Fibroblast of skin of abdomen (primary cell): Measurements from ENCODE around the gene NME5. TPM values are rescaled to one million over a fixed set of nuclear protein-coding genes. Genes with fewer than 3 reads are reported as not detected.
"Not testable (repeated sequence)": the region's sequence is repeated elsewhere in the genome, so short reads cannot be mapped to it uniquely, and the experiment has no call there.

Experiments used
- DNase-seq: peaks from one replicate; pipeline ENCODE4 v3.0.0-alpha.2; 2013
- polyA plus RNA-seq, 2 experiments: library from polyadenylated mRNA; unstranded; fragments of 120-200 nt; gene quantifications; one replicate each; pipeline ENCODE4 v1.2.1, GENCODE V29; 2013; ENCODE audit not compliant: insufficient read length in 2 of 2

Gene NME5, protein sequence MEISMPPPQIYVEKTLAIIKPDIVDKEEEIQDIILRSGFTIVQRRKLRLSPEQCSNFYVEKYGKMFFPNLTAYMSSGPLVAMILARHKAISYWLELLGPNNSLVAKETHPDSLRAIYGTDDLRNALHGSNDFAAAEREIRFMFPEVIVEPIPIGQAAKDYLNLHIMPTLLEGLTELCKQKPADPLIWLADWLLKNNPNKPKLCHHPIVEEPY
- 0.71 TPM for polyA plus RNA-seq (2013, experiment 1 of 2; ENCODE audit: insufficient read length)
- polyA plus RNA-seq (2013, experiment 2 of 2; ENCODE audit: insufficient read length): 0.68 TPM

DNA sequence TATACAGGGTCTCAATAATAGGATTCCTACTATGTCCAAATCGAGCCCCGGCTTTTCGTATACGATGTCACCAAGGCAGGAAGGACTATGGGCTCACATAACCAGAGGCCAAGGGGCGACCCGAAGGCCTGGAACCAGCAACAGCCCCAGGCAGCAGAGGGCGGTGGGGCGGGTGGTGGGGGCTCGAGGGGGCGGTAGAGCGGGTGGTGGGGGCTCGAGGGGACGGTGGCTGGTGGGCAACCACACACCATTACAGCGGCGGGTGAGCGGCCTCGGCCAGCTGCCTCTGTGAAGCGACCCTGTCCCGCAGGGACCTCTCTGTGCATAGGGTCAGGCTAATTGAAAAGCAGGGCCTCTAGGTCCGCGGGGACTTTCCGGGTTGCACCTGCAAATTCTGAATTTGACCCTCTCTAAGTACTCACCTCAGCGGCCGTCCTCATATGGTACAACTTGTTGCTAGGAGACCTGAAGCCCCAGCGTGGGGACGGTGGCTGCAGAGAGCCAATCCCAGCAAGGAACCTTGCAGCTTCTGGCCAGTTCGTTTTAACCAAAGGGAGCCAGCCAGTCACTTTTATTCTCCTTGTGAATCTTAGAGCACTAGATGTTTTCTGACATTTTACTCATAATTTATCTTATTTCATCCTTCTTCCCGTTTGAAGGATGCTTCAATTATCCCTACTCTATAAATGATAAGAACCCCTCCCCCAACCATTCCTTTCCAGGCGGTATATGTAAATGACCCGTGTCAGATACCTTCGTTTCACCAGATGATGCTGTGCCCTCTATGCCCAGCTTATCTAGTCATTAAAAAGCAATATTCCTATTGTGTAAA lies at the start of gene NME5:
Gene NME5, minus strand, starts transcription at position 480 of the 832 bp plus-strand sequence. CDS start 648 bp downstream, outside the sequence.
- DNase-seq: peak; percentile 53

DNA sequence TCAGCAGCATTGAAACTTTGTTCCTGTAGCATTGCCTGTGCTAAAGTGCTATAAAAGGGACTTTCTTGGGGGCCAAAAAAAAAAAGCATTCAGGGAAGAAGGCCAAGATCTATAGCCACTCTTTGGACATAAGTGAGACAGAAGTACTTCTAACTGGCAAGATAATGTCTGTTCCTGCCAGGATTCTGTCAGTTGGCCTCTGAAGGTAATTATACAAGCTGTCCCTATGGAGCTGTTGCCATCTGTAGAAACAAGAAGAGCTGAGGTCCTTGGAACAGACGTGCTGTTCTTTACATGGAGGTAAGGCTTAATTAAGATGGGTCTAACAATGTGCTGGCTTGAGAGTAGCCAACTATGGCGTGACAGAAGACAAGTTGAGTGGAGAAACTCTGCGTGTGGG lies 49.4 kb upstream of the NME5 start:
- DNase-seq: no peak

DNA sequence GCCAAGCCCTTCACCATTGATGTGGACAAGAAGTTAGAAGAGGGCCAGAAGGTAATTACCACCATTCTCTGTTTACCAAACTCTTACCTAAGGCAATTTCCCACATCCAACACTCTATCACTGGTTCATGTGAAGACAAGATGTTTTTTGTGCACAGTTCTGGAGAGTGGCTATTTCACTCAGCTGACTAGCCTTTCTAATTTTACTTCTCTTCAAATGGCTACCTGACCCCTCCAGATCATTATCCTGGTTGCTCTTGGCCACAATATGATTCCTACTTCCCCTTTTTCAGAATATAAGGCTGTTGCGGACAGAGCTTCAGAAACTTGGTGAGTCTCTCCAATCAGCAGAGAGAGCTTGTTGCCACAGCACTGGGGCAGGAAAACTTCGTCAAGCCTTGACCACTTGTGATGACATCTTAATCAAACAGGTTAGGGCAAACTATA lies 46.8 kb upstream of the NME5 start:
- no peak for DNase-seq

DNA sequence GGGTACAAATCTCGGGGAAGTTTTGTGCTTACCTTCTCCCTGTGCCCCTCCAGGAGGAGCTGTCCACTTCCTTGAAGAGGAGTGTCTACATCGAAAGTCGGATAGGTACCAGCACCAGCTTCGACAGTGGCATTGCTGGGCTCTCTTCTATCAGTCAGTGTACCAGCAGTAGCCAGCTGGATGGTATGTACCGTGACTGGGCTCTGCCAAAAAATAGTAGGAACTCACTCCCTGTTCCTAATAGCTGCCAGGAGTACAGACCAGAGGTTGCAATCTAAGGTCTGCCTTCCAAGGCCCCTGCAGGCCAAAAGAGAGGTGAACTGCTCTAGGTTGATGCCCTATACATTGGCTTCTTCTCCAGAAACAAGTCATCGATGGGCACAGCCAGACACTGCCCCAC lies 43.6 kb upstream of the NME5 start:
- DNase-seq: no peak

DNA sequence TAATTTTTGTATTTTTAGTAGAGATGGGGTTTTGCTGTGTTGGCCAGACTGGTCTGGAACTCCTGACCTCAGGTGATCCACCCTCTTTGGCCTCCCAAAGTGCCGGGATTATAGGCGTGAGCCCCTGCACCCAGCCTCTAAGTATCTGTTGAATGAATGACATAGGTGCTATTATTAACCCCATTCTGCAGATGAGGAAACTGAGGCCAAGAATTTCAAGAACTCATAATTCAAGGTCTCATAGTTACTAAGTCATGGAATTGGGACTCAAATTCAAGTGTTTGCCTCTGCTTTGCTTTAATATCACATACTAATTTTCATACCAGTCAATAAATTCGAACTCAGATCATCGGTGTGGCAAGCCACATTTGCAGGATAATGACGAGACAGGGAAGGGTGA lies 41.6 kb upstream of the NME5 start:
- DNase-seq: no peak

DNA sequence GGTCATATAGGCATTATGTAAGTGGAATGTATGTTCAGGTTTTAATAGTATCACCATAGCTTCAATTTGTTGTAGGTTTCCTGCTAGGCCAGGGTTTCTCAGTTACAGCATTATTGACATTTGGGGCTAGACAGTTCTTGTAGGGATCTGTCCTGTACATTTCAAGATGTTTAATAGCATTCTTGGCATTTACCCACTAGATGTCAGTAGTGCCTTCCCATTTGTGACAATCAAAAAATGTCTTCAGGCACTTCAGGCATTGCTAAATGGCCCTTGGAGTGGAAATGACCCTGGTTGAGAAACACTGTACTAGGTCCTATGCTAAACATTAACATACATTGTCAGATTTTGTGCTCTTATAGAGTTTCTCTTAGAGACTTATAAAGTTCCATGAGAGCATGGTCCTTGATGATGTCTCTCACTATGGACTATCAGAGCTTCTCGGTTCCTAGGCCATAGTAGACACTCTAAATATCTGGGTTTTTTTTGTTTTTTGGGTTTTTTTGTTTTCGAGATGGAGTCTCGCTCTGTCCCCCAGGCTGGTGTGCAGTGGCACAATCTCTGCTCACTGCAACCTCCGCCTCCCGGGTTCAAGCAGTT lies 41.1 kb upstream of the NME5 start:
- DNase-seq: peak; percentile 61

DNA sequence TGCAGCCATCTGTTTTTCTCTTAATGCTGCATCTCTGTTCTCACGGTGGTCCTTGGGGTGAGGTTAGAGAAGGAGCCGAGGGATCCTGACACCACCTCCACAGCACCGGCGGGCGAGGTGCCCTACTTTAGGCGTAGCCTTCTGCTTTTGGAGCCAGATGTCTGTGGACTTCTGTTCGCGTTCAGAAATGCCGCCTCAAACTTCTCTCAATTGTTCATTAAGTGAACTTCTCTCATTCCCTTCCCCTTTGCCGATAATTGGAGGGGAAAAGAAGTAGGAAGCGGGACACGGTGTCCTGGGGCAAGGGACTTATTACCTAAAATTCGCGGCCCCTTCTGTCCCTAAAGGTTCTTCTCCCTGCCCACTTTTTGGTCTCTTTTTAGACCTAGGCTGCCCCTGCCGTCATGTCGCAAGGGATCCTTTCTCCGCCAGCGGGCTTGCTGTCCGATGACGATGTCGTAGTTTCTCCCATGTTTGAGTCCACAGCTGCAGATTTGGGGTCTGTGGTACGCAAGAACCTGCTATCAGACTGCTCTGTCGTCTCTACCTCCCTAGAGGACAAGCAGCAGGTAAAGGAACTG lies 40.1 kb upstream of the NME5 start:
- no peak for DNase-seq

DNA sequence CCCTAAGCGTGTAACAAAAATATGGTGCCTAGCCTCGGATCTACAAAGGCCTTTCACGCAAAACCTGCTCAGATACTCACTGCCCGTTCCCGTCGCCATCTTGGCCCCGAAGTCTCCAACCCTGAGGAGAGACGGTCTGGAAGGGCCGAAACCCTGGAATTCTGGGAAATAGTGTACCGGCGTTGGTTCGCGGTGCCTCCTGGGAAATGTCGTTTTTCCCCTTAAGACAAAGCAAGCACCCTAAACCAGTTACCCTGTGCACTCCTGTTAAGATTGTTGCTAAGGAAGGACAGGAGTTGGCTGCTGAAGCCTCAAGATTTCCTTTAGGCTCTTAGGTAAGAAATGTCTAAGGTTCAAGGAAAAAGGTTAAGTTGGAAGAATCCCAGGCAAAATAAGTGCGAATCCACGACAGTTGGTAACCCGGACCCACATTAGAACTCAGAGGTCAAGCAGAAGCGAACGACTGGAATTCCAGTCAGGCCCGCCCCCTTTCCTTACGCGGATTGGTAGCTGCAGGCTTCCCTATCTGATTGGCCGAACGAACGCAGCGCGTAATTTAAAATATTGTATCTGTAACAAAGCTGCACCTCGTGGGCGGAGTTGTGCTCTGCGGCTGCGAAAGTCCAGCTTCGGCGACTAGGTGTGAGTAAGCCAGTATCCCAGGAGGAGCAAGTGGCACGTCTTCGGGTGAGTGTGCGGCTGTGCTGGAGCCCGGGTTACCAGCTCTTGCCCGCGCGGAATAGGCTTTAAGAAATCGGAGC lies 39.5 kb upstream of the NME5 start, which contains the start of the genes BRD8 and KIF20A:
Gene BRD8, minus strand, starts transcription at position 115 of the 761 bp plus-strand sequence. Its CDS starts 16 bp downstream, at position 99.
Gene KIF20A, plus strand, starts transcription at position 597 of the 761 bp plus-strand sequence. CDS start 569 bp downstream, outside the sequence.
- DNase-seq: peak; percentile 96

DNA sequence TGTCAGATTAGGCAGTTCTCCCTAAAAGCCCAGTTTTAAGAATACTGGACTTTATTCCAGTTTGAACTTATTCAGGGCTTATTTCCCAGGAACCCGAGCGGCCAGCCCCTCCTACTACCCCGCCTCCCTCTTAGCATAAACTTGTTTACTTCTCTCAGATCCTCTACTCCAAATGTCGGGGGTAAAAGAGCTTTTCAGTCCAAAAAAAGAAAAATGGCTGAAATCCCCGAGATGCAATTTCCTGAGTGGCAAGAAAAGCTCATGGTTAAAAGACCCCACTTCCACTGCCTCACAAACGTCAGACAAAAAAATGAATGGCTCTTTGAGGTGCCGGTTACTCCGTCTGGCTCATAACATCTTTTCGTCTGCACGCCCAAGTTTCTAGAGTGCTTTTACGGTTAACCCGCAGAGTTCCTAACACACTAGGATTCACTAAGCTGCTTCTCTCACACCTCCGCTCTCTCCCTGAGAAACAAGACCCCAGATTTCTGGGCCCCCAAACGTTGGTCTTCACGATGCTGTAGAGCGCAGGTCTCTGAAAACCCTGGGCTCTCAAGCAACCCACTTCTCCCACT lies 38.8 kb upstream of the NME5 start:
- DNase-seq: peak; percentile 10

DNA sequence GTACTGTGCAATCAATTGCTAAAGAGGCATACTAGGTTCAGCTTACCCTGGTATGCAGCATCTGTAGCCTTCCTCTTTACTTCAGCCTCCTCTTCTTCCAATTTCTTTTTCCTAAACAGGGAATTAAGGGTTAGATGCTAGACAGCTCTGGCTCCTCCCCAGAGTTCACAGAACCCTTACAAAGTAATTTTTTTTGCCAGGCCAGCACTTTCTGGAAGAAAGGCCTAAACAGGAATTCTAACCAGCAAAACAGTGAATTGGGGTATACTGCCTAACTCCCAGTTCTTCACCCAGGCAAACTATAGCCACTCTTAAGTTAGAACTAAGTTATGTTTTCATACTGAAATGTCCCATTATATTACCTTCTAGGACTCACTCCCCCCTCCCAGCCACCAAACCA lies 31.1 kb upstream of the NME5 start:
- DNase-seq: no peak

DNA sequence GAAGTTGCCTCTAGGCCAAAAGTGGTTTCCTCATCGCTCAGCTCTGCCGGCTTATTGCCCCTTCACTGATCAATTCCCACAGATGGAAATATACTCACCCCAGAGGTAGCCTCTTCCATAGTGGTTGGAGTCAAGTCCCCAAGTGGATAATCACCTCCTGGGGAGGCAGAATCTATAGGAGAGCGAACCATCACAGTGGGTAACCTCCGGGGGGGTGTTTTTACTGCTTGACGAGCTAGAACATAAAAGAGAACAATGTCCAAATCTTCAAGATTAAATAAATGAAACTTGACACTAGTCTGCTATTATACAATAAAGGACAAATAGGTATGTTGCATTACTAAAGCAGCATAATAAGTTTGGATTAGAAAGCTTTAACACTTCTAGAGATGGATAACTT lies 29.9 kb upstream of the NME5 start:
- DNase-seq: no peak

DNA sequence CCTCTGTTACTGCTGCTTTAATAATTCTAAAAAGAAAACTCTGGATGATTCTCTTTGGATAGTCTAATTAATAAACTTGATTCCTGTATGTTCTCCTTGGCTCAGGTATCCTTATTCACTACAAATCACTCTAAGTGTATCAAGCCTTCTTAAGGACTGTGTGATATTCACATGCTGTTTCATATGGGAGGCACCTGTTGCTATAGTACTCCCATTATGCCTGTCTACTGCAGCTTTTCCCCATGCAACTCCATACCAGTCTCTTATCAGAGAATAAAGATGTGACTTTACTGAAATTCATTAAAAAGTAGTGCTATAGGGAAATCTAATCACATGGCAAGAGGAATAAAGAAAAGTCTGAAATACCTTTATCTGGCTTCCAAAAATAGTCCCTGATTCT lies 24.5 kb upstream of the NME5 start:
- DNase-seq: no peak

DNA sequence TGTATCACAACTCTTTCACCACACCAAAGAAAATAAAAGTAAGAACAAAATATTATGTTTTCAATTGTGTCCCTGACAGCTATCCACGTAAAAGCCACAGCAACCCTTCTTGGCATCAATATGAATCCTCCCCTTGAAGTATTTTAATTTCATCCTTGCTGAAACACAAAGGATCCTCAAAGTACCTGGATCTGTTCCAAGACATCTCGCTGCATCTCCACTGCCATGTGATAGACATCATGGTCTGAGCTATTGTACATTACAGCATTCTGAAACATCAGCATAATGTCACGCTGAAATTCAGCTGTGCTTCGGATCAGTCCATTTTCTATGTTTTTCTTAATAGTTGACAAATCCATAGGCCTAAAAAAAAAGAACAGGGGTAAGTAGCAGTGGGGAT lies 21.5 kb upstream of the NME5 start:
- no peak for DNase-seq

DNA sequence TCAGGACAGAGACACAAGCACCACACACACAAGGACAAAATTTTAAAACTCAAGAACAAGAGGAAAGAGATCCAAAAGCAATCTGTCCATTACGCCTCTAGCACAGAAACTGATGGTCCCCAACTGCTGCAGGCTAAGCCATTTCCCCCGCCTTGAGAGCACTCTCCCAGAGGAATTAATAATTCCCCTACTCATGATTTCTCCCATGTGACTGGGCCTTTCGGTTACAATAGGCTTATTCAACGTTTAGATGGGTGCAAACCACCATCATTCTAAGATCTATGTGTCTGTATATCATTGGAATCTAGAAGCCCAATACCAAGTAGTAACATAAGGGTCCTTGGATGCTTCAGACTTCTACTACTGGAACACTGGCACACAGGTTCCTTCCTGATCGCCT lies 20.4 kb upstream of the NME5 start:
- no peak for DNase-seq

DNA sequence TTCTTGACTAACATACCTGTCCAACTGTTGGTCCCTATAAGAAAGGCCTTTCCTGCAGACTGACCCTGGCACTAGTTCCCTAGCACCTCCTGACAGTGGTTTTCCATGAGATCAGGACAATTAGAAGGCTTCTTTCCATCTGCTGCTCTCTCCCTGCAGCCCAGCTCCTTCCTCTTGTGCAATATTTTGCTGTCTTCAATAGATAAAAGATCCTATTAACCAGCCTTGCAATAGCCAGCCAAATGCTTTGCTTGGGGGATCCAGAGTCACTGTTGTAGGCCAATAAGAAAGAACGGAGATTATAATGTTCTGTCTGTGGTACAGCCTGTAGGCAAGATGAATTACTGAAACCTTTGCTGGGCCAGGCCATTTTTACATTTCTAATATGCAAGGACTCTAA lies 18.4 kb upstream of the NME5 start:
- no peak for DNase-seq

DNA sequence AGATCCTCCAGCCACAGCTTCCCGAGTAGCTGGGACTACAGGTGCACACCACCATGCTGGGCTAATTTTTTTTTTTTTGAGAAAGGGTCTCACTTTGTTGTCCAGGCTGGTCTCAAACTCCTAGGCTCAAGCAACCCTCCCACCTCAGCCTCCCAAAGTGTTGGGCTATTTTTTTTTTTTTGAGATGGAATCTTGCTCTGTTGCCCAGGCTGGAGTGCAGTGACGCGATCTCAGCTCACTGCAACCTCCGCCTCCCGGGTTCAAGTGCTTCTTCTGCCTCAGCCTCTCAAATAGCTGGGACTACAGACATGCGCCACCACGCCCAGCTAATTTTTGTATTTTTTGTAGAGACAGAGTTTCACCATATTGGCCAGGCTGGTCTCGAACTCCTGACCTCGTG lies 16.7 kb upstream of the NME5 start:
- not testable (repeated sequence) for DNase-seq

DNA sequence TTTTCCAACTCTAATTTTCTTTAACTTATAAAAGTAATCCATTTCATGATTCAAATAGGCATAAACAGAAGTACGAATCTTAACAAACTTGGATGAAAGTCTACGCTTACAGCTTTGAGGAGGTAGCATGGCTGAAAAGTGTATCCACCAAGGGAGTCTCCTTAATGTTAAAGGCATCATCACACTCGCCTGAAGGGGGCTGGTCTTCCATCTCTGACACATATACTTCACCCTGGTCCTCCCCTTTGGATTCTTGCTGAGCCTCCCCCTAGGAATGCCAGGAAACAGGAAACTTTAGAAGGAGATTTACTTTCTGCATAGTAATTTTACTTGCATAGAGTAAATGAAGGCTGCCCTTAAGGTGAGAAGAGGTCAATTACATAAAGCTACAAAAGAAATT lies 10.3 kb upstream of the NME5 start:
- DNase-seq: peak; percentile 36

DNA sequence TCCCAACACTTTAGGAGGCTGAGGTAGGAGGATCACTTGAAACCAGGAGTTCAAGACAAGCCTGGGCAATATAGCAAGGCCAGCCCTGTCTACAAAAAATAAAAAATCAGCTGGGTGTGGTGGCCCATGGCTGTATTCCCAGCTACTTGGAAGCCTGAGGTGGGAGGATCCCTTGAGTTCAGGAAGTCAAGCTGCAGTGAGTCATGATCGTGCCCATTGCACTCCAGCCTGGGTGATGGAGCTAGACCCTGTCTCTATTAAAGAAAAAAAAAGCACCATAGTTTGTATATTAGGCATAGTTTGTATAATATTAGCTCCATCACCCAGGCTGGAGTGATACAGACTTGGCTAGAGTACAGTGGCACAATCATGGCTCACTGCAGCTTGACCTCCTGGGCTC lies 9.6 kb upstream of the NME5 start:
- peak; percentile 57 for DNase-seq

DNA sequence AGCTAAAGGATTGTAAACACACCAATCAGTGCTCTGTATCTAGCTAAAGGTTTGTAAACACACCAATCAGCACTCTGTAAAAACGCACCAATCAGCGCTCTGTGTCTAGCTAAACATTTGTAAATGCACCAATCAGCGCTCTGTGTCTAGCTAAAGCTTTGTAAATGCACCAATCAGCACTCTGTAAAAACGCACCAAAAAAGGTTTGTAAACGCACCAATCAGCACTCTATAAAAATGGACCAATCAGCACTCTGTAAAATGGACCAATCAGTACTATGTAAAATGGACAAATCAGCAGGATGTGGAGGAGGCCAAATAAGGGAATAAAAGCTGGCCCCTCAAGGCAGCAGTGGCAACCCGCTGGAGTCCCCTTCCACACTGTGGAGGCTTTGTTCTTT lies 4.3 kb upstream of the NME5 start:
- not testable (repeated sequence) for DNase-seq

DNA sequence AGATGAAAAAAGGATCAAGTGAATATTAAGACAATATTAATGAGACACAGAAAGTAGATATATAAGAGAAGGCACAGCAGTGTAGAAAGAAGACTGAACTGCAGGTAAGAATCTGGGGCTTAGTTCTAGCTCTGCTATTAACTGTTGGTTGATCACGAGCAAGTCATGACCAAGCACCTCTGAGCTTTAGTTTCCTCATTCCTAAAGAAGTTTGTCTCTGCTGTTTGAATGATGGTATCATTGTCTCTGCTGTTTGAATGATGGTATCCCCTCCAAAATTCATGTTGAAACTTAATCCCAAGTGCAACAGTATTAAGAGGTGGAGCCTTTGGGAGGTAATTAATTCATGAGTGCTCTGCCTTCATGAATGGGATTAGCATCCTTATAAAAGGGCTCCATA lies 2.5 kb upstream of the NME5 start:
- DNase-seq: no peak

DNA sequence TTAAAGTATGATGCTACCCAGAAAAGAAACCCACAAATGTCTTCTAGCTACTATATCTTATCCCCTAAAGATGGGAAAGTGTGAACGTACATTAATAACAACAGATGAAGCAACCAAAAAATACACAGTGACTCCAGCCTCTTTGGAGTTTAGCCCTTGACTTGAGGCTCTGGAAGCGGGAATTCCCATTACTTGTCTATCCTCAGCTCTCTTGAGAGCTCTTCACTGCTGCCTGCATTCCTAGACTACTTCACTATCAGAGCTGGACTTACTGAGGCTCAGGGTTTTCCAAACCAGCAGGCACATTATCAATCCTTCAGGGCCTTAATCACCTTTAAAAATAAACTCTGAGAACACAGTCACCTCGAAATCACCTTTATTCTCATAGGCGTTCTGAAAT lies 1.0 kb upstream of the NME5 start:
- no peak for DNase-seq

DNA sequence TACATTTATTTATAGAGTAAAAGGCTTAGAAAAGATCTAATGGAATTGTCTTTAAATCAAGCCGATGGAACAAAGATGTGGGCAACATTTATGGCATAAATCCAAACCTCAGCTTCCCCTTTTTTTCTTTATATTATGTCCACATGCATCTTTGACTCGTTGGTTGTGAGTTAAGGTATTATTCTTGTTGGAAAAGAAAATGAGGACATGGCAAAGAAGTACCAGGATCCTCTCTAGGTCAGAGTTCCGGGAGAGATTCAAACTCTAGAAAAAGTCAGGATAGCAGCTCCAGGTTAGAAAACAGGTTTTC lies 508 bp upstream of the NME5 start:
- no peak for DNase-seq
